BE2C (cell line): ENCODE data around the gene HBP1.

ENCODE experiments used
- DNase-seq: peaks from one replicate; pipeline ENCODE4 v3.0.0-alpha.2; 2020
- H3K27me3 ChIP-seq: fragments of 250-450 bp; sonication (Bioruptor Pico); 2 replicates; pipeline ENCODE4 v1.5.1; 2020; ENCODE audit warnings: mild to moderate bottlenecking
- H3K36me3 ChIP-seq: fragments of 250-450 bp; sonication (Bioruptor Pico); 2 replicates; pipeline ENCODE4 v1.5.1; 2020; ENCODE audit warnings: mild to moderate bottlenecking
- H3K4me1 ChIP-seq: fragments of 250-450 bp; sonication (Bioruptor Pico); 2 replicates; pipeline ENCODE4 v1.5.1; 2020
- H3K4me3 ChIP-seq: 2 replicates; pipeline ENCODE4 v1.5.1; 2011; ENCODE audit warnings: low read depth, low read length
- H3K9me3 ChIP-seq: fragments of 250-450 bp; sonication (Bioruptor Pico); 2 replicates; pipeline ENCODE4 v1.5.1; 2020
- TF ChIP-seq, protein P1 (sequence below): IDR thresholded peaks from 2 replicates; pipeline ENCODE4 v1.5.1; 2012; ENCODE audit warnings: mild to moderate bottlenecking, low read depth, low read length

HBP1 gene

DNA sequence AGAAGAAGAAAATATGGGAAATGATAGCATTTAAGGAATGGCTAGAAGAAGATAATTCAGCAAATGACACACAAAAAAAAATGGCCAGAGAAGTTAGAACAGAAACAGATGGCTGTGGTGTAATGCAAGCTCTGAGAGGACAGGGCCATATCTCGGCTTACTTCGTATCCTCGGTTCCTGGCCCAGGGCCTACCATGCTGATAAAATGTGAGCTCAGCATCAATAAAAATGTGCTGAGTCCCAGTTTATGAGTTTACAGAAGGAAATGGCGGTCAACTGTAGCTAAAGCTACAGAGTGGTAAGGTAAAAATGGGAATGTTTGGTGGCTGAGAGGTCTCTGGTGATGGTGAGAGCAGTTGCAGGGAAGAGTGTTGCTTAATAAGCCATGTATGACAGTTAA, 40.8 kb downstream of the HBP1 start:
- H3K4me1 ChIP-seq, result no peaks in the 10 kb centered on the region
- no peaks in the 10 kb centered on the region for H3K36me3 ChIP-seq
- no peaks in the 10 kb centered on the region for H3K27me3 ChIP-seq
- H3K4me3 ChIP-seq, result no peak overlapping the region
- TF ChIP-seq, protein P1, sequence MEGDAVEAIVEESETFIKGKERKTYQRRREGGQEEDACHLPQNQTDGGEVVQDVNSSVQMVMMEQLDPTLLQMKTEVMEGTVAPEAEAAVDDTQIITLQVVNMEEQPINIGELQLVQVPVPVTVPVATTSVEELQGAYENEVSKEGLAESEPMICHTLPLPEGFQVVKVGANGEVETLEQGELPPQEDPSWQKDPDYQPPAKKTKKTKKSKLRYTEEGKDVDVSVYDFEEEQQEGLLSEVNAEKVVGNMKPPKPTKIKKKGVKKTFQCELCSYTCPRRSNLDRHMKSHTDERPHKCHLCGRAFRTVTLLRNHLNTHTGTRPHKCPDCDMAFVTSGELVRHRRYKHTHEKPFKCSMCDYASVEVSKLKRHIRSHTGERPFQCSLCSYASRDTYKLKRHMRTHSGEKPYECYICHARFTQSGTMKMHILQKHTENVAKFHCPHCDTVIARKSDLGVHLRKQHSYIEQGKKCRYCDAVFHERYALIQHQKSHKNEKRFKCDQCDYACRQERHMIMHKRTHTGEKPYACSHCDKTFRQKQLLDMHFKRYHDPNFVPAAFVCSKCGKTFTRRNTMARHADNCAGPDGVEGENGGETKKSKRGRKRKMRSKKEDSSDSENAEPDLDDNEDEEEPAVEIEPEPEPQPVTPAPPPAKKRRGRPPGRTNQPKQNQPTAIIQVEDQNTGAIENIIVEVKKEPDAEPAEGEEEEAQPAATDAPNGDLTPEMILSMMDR, result no peak
- no peak for DNase-seq
- H3K9me3 ChIP-seq, result no peaks in the 10 kb centered on the region

DNA sequence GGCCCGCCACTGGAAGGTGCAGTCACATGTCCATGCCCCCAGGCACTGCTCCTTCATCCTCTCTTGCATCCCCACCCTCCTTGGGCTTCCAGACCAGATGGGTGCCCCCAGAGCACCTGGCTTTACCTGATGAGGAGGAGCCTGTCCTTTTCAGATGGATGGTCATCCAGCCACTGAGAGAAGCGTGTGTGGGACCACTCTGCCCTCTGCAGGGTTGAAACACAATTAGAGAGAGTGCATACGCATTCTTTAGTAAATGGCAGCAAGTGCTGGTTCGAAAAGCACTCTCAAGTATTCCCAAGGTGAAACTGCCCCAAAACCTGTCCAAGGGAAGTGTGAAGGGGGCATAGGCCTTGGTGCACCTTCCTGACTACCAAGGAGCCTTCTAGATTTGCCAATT, 41.6 kb downstream of the HBP1 start:
- Histone ChIP-seq H3K9me3 (no peaks in the 10 kb centered on the region), H3K27me3 (no peaks in the 10 kb centered on the region), H3K4me3 (no peak overlapping the region), H3K4me1 (no peaks in the 10 kb centered on the region), H3K36me3 (no peaks in the 10 kb centered on the region)
- no peak for DNase-seq
- TF ChIP-seq, protein P1, result no peak

DNA sequence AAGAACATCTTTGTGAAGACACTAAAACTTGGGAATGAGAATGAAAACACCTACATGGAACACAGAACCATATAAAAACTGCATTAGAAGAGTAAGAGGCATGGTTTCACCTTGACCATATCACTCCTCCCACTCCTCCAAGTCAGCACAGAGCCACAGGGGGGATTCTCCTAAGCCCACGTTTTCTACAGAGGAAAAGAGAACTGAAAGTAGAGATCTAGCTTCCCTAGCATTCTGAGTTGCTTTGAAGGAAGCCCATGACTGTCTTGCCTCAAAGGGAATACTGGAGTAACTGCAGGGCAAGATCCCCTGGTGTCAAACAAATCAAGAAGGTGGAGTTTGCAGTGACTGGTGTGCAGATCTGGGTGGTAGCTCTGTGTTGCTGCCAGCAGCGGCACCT, 43.9 kb downstream of the HBP1 start:
- Histone ChIP-seq H3K27me3 (no peaks in the 10 kb centered on the region), H3K4me3 (no peak overlapping the region), H3K9me3 (no peaks in the 10 kb centered on the region), H3K36me3 (no peaks in the 10 kb centered on the region), H3K4me1 (no peaks in the 10 kb centered on the region)
- TF ChIP-seq, protein P1, result no peak
- no peak for DNase-seq

DNA sequence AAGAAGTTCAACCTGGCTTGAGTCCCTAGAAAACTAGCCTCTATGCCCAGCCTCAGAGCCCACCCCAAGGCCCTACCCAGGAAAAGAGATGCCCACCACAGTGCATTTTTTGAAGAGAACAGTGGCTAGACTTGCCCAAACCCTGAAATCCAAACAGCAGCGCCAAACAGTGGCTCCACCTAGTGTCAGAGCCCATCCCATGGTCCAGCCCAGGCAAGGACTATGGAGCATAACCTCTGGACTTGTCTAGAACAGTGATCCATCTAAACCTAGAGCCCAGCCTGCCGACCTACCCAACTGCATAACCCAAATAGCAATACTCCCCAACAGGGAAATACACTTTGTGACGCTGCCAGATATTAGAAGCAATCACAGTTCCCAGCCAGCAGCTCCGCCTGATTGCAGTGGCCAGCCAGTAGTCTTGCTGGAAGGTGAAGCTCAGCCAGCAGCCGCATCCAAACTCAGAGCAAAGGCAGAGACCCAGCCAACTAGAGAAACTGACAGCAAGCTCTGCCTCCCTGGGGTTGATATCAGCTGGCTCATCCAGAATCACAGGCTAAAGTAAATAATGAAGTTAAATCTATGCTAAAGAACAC, 44.5 kb downstream of the HBP1 start:
- Histone ChIP-seq H3K9me3 (no peaks in the 10 kb centered on the region), H3K4me1 (no peaks in the 10 kb centered on the region), H3K27me3 (no peaks in the 10 kb centered on the region), H3K4me3 (no peak overlapping the region), H3K36me3 (no peaks in the 10 kb centered on the region)
- TF ChIP-seq, protein P1, result no peak
- no peak for DNase-seq

DNA sequence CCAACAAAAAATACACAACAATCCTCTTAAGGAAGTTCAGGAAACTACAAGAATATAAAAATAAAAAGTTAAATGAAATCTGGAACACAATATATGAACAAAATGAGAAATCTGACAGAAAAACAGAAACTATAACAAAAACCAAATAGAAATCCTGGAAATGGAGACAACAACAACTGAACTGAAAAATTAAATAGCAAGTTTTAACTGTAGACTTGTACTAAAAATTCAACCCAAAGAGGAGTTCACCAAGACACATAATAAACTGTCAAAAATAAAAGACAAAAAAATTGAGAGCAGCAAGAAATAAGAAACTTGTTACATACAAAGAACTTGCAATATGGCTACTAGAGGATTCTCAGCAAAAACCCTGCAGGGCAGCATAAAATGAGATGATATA, 45.1 kb downstream of the HBP1 start:
- H3K36me3 ChIP-seq, result no peaks in the 10 kb centered on the region
- TF ChIP-seq, protein P1, result no peak

DNA sequence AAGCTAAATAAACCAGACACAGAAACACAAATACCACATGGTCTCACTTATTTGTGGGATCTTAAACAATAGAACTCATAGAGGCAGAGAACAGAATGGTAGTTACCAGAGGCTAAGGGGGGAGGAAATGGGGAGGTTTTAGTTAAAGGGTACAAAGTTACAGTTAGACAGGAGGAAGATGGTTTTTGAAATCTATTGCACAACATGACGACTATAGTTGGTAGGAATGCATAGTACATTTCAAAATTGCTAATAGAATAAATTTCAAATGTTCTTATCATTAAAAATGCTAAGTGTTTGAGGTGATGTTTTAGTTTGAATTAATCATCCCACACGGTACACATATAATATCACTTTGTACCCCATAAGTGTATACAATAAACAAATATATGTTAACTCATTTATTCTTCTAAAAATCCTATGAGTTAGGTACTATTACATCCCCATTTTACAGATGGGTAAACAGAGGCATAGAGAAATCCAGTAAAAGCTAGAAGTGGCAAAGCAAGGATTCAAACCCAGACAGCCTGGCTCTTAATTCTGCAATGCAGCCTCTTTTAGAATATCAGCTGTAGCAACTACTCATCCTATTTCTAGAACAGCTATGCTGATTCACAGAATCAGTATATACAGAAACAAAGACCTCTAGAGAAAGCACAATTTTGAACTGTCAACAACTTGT, 50.9 kb downstream of the HBP1 start:
- TF ChIP-seq, protein P1, result no peak
- no peaks in the 10 kb centered on the region for H3K36me3 ChIP-seq
- H3K4me1 ChIP-seq, result no peaks in the 10 kb centered on the region
- H3K27me3 ChIP-seq, result no peaks in the 10 kb centered on the region
- H3K4me3 ChIP-seq, result no peak overlapping the region
- H3K9me3 ChIP-seq, result no peaks in the 10 kb centered on the region
- no peak for DNase-seq

More for the DNA sequence above, 45.1 kb downstream of the HBP1 start:
- Histone ChIP-seq H3K4me3 (no peak overlapping the region), H3K9me3 (no peaks in the 10 kb centered on the region), H3K27me3 (no peaks in the 10 kb centered on the region), H3K4me1 (no peaks in the 10 kb centered on the region)
- no peak for DNase-seq
